ENCODE measurements around the gene FBXL19. TPM values are rescaled to one million over a fixed set of nuclear protein-coding genes. Genes with fewer than 3 reads are reported as not detected.

FBXL19 gene
- total and polyA plus RNA-seq, 2 of the 13 experiments (the other 11 are each of a cell fraction or from before 2014, with no cell fraction given): 6.0 to 13.7 TPM

- Histone ChIP-seq H2AFZ (ENCODE audit: low read length) (no peak overlapping the region), H3K27ac (ENCODE audit: extremely low read length, insufficient read depth, low read length) (peak overlapping the region; percentile 87), H3K36me3 (replicated peaks in 1 of 2; ENCODE audit: control insufficient read depth in 1 of 2, insufficient read depth in 2 of 2, low read length in 2 of 2) (peaks cover 0 to 5% of the 10 kb centered on the region in 2 experiments; a peak in 1 of 5 replicates), H3K4me3 (replicated peaks in 1 of 3; ENCODE audit: insufficient read depth in 1 of 3, low read depth in 2 of 3, low read length in 3 of 3) (peak overlapping the region; percentile 65 to 87 (median 76)), H4K20me1 (ENCODE audit: insufficient read depth, low read length) (no peaks in the 10 kb centered on the region; the same call in 1 of the 2 replicates), H3K4me1 (ENCODE audit: insufficient read depth, low read length) (peaks cover 19% of the 10 kb centered on the region), H3K9ac (ENCODE audit: insufficient read depth, low read depth, low read length) (peak overlapping the region; percentile 90), H3K27me3 (ENCODE audit: control insufficient read depth in 1 of 2, insufficient read depth in 2 of 2, low read length in 2 of 2) (no peaks in the 10 kb centered on the region; a peak in 1 of 5 replicates), H3K4me2 (ENCODE audit: low read depth, low read length) (peak overlapping the region; percentile 63), H3K79me2 (ENCODE audit: insufficient read depth, low read length) (no peaks in the 10 kb centered on the region), H3K9me3 (ENCODE audit: low read length) (no peaks in the 10 kb centered on the region)
- intact Hi-C loops (cut with micrococcal nuclease; ENCODE audit: unreplicated experiment) (loop anchor here (1.0 to 10.0 kb wide), 2 partner anchors 25 to 228 kb away; partner anchors contain the start of gene SRCAP), in situ Hi-C loops (cut with HindIII; ENCODE audit: extremely low pct_ligation_motif_present, low pct_unique_long_range_greater_than_20kb) (loop anchor here (5.0 kb wide), 1 partner anchor 81 kb away; no protein-coding TSS in a partner anchor)
- DNase-seq (ENCODE audit: low spot score): peak; percentile 99
- WGBS (ENCODE audit: low lambda C conversion rate): under 1% methylated on average over 33 of the region's 33 CpGs
- no peak for FAIRE-seq
- peak; percentile 84 for ATAC-seq
- CTCF ChIA-PET (ENCODE audit: low intra/inter-chr PET ratio, low total read pairs): no interaction called here
- POLR2A ChIA-PET: interaction anchor here (0.6 to 1.5 kb wide), 11 partner anchors 9 to 264 kb away, joined by 3 to 7 read pairs (median 3); partner anchors contain the start of genes CTF1, ORAI3 and PHKG2
- BruUV-seq (replicated peaks): no TSS peak
- peak; percentile 92 for TF ChIP-seq CREM (IDR thresholded peaks at IDR 0.05)
- no peak for TF ChIP-seq CREM (CRISPR knock-in tag; IDR thresholded peaks at IDR 0.05)
- peak; percentile 24; the same call in 1 of the 2 replicates for TF ChIP-seq FOXP4 (CRISPR knock-in tag; IDR thresholded peaks at IDR 0.05)
- TF ChIP-seq NFYB (CRISPR knock-in tag; IDR thresholded peaks at IDR 0.05): peak; percentile 10; the same call in 1 of the 2 replicates
- peak; percentile 77 for TF ChIP-seq POLR2G (IDR thresholded peaks at IDR 0.05; ENCODE audit: low read depth, low read length)
- peak; percentile 71; the same call in 1 of the 2 replicates for TF ChIP-seq MYC (CRISPR knock-in tag; IDR thresholded peaks at IDR 0.05; ENCODE audit: borderline replicate concordance)
- TF ChIP-seq NFKB2 (CRISPR knock-in tag; IDR thresholded peaks at IDR 0.05; ENCODE audit: borderline replicate concordance): peak; percentile 38; the same call in 1 of the 2 replicates
- TF ChIP-seq TBX2 (CRISPR knock-in tag; IDR thresholded peaks at IDR 0.05; ENCODE audit: borderline replicate concordance): peak; percentile 28; the same call in 1 of the 2 replicates
- TF ChIP-seq EEA1 (CRISPR knock-in tag; IDR thresholded peaks at IDR 0.05; ENCODE audit: borderline replicate concordance): no peak
- 0 out of 2 replicates have a peak, but pooled peaks have one; percentile 3 for TF ChIP-seq MIXL1 (CRISPR knock-in tag; IDR thresholded peaks at IDR 0.05)
- TF ChIP-seq ZNF263 (CRISPR knock-in tag; IDR thresholded peaks at IDR 0.05): no peak
- TF ChIP-seq ZBTB46 (CRISPR knock-in tag; IDR thresholded peaks at IDR 0.05; ENCODE audit: borderline replicate concordance): no peak
- TF ChIP-seq HMGXB4 (CRISPR knock-in tag; IDR thresholded peaks at IDR 0.05; ENCODE audit: borderline replicate concordance in 1 of 2, low read depth in 1 of 2): peak in 1 of 2 experiments; percentile 47; a peak in 1 of 4 replicates
- TF ChIP-seq ZNF160 (CRISPR knock-in tag; IDR thresholded peaks at IDR 0.05): no peak
Measured at GRCh38 chr16:30922960-30923535, 324 bp upstream of the FBXL19 start.

Measured in HepG2 (cell line).